GM18861 (cell line): Measurements from ENCODE around the gene PDE12.
A peak's percentile ranks its signal among the peaks of the same experiment; 100 is the strongest.

Source experiments
- ATAC-seq: cut with Tn5 transposase; IDR thresholded peaks from one replicate; pipeline ENCODE4 v1.9.1; 2021; ENCODE audit not compliant: unreplicated experiment

The PDE12 gene

GRCh38 chr3:57555738-57556458, at the start of gene PDE12:
TSS of gene PDE12 (plus strand) at chr3:57556274. CDS start at chr3:57556380, 106 bp downstream.
- ATAC-seq: peak; percentile 73

- ATAC-seq: no peak
These were observed 43.9 kb upstream of the PDE12 start for GRCh38 chr3:57512166-57512565.

GRCh38 chr3:57518276-57518915, 37.7 kb upstream of the PDE12 start:
- no peak for ATAC-seq

- ATAC-seq: no peak
These were observed 25.9 kb upstream of the PDE12 start for GRCh38 chr3:57530071-57530608.

GRCh38 chr3:57538465-57538864, 17.6 kb upstream of the PDE12 start:
- no peak for ATAC-seq

GRCh38 chr3:57544181-57545125, 11.6 kb upstream of the PDE12 start, which contains the start of gene DNAH12:
TSS of gene DNAH12 (minus strand) at chr3:57544344. CDS start at chr3:57542870, 1,474 bp downstream.
- no peak for ATAC-seq

- no peak for ATAC-seq
These were observed 10.3 kb upstream of the PDE12 start for GRCh38 chr3:57545636-57546268.

- ATAC-seq: no peak
These were observed 9.5 kb upstream of the PDE12 start for GRCh38 chr3:57546616-57547015.

GRCh38 chr3:57555306-57555705, 768 bp upstream of the PDE12 start:
- ATAC-seq: no peak

- ATAC-seq: peak; percentile 25
These were observed 498 bp downstream of the PDE12 start for GRCh38 chr3:57556459-57557084.

GRCh38 chr3:57557085-57557537, 1.0 kb downstream of the PDE12 start:
- no peak for ATAC-seq

- no peak for ATAC-seq
These were observed 3.5 kb downstream of the PDE12 start for GRCh38 chr3:57559526-57559925.

- ATAC-seq: no peak
These were observed 13.9 kb downstream of the PDE12 start for GRCh38 chr3:57569859-57570450.

- ATAC-seq: no peak
These were observed 14.8 kb downstream of the PDE12 start for GRCh38 chr3:57570878-57571277.

- ATAC-seq: no peak
These were observed 16.0 kb downstream of the PDE12 start for GRCh38 chr3:57572096-57572495.

GRCh38 chr3:57575966-57576626, 20.0 kb downstream of the PDE12 start:
- no peak for ATAC-seq

GRCh38 chr3:57577801-57578200, 21.7 kb downstream of the PDE12 start:
- ATAC-seq: no peak

GRCh38 chr3:57582474-57583168, 26.5 kb downstream of the PDE12 start:
- no peak for ATAC-seq

- no peak for ATAC-seq
These were observed 27.5 kb downstream of the PDE12 start for GRCh38 chr3:57583544-57583943.
